Testis (tissue), 2 donors: ENCODE data around the gene NSUN3.

Experiments
- POLR2A ChIP-seq: fragments of 450-650 bp; IDR thresholded peaks from one replicate; pipeline ENCODE4 v1.6.1; 2017; ENCODE audit warnings: antibody characterized with exemption, mild to moderate bottlenecking, moderate library complexity
- TF ChIP-seq, protein P1 (sequence below), 3 experiments: fragments of 450-650 bp in 2 of 3; fragments of 200-600 bp in 1 of 3; sonication (generic) in 1 of 3; IDR thresholded peaks; one replicate each; pipeline ENCODE4 v1.5.1; 2016 to 2019; ENCODE audit warnings: antibody characterized with exemption in 3 of 3, mild to moderate bottlenecking in 2 of 3, moderate library complexity in 1 of 3

DNA sequence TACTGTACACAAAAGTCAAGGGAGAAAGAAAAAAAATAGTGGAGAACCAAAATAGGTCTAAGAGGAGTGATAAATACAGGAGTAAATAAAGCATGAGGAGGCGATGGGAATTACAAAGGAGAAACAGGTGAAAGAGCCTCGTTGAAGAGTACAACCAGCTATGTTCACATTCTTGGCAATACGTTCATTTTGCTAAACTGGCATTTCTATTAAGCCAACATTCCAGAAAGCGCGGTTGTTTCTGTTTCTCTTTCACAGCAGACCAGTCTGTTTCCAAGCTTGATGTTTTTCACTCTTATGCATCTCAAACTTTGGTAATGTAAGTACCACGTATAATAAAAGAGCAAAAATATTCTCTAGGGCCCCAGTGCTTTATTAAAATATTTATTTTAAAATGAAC lies 74.5 kb downstream of the NSUN3 start:
- no peak for TF ChIP-seq POLR2A
- TF ChIP-seq, protein P1, sequence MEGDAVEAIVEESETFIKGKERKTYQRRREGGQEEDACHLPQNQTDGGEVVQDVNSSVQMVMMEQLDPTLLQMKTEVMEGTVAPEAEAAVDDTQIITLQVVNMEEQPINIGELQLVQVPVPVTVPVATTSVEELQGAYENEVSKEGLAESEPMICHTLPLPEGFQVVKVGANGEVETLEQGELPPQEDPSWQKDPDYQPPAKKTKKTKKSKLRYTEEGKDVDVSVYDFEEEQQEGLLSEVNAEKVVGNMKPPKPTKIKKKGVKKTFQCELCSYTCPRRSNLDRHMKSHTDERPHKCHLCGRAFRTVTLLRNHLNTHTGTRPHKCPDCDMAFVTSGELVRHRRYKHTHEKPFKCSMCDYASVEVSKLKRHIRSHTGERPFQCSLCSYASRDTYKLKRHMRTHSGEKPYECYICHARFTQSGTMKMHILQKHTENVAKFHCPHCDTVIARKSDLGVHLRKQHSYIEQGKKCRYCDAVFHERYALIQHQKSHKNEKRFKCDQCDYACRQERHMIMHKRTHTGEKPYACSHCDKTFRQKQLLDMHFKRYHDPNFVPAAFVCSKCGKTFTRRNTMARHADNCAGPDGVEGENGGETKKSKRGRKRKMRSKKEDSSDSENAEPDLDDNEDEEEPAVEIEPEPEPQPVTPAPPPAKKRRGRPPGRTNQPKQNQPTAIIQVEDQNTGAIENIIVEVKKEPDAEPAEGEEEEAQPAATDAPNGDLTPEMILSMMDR (IDR thresholded peaks at IDR 0.05), result no peak
